Upper lobe of left lung (tissue), 6 donors: ENCODE data around the gene LRBA. TPM values are rescaled to one million over a fixed set of nuclear protein-coding genes. Genes with fewer than 3 reads are reported as not detected.

Source experiments
- ATAC-seq, 2 donors: fragments of 200-7000 bp; cut with Tn5 transposase; one replicate each; pipeline ENCODE4 v1.9.1; 2022; ENCODE audit warnings: mild to moderate bottlenecking in 2 of 2, moderate library complexity in 2 of 2; ENCODE audit not compliant: low FRiP score in 2 of 2
- DNase-seq, 2 donors: peaks; one replicate each; pipeline ENCODE4 v3.0.0-alpha.2; 2019 to 2020
- H3K27ac ChIP-seq, 4 donors: fragments of 200-600 bp; sonication (generic); one replicate each; pipeline ENCODE4 v1.5.1; 2016 to 2019
- H3K27me3 ChIP-seq, 4 donors: fragments of 200-600 bp; sonication (generic); one replicate each; pipeline ENCODE4 v1.5.1; 2017 to 2019
- H3K36me3 ChIP-seq, 4 donors: fragments of 200-600 bp; sonication (generic); one replicate each; pipeline ENCODE4 v1.5.1; 2016 to 2019
- H3K4me1 ChIP-seq, 4 donors: fragments of 200-600 bp; sonication (generic); one replicate each; pipeline ENCODE4 v1.5.1; 2018 to 2019
- H3K4me3 ChIP-seq, 4 donors: fragments of 200-600 bp; sonication (generic); one replicate each; pipeline ENCODE4 v1.5.1; 2017 to 2019; ENCODE audit warnings: mild to moderate bottlenecking in 2 of 4, moderate library complexity in 1 of 4
- H3K9me3 ChIP-seq, 4 donors: fragments of 200-600 bp; sonication (generic); one replicate each; pipeline ENCODE4 v1.5.1; 2018 to 2019
- EP300 ChIP-seq, 4 donors: sonication (generic); formaldehyde crosslinking; IDR thresholded peaks; one replicate each; pipeline ENCODE4 v1.5.1; 2017; ENCODE audit warnings: antibody characterized with exemption in 4 of 4, control low read depth in 2 of 4
- POLR2A ChIP-seq, 4 donors: fragments of 450-650 bp; IDR thresholded peaks; one replicate each; pipeline ENCODE4 v1.5.1; 2016 to 2017; ENCODE audit warnings: antibody characterized with exemption in 4 of 4, mild to moderate bottlenecking in 2 of 4
- POLR2AphosphoS5 ChIP-seq, 2 donors: sonication (generic); formaldehyde crosslinking; IDR thresholded peaks; one replicate each; pipeline ENCODE4 v1.5.1; 2017; ENCODE audit warnings: antibody characterized with exemption in 2 of 2
- WGBS, 2 donors: methylation state at CpG; one replicate each; pipeline ENCODE4 v1.1.5; 2017 to 2018; 5-methylcytosine and 5-hydroxymethylcytosine counted together
- total RNA-seq, 6 donors: library from RNA; depleted of rRNA in 4 of 6; stranded (reverse); fragments of >200 nt in 4 of 6; gene quantifications; one replicate each; pipeline versions ENCODE4 v1.1.0 to v1.2.1, GENCODE V29; 2016 to 2021
- TF ChIP-seq, protein P1 (sequence below), 6 experiments: fragments of 450-650 bp in 4 of 6; fragments of 200-600 bp in 2 of 6; sonication (generic) in 2 of 6; IDR thresholded peaks; one replicate each; pipeline ENCODE4 v1.5.1; 2016 to 2019; ENCODE audit warnings: antibody characterized with exemption in 6 of 6
- donor health status: DM: no; HTN: no; CAD: no; lungs with moderate emphysema.
- donor health status: DM: no; HTN: yes; CAD: no; lungs with severe emphysema.

LRBA gene
- total RNA-seq, 6 donors from 2014 or later, result 34.7 to 139 (median 56.4) TPM

DNA sequence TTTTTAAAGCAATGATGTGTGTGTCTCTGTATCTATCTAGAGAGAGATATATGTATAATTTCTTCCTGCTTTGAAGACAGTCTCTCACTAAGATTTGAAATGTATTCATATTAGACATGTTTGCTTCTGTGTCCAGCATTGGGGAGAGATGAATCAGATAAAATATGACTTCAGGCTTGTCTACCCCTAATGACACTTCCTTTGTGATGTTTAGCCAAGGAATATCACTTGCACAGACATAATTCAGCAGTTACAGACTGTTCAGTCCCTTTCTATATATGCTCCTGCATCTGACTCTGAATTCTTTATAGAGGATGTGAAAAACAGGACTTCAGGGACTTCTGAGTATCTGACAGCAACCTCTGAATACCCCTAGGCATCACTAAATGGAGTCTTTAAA, 778.5 kb downstream of the LRBA start:
- Histone ChIP-seq H3K27me3 (no peaks in the 10 kb centered on the region), H3K4me1 (no peaks in the 10 kb centered on the region), H3K27ac (no peak overlapping the region), H3K4me3 (no peak overlapping the region), H3K9me3 (no peaks in the 10 kb centered on the region), H3K36me3 (peaks cover 0 to 6% (median 0%) of the 10 kb centered on the region in 4 donors)
- no peak for ATAC-seq
- TF ChIP-seq EP300 (IDR thresholded peaks at IDR 0.05), result no peak
- TF ChIP-seq POLR2A (IDR thresholded peaks at IDR 0.05), result no peak
- TF ChIP-seq, protein P1, sequence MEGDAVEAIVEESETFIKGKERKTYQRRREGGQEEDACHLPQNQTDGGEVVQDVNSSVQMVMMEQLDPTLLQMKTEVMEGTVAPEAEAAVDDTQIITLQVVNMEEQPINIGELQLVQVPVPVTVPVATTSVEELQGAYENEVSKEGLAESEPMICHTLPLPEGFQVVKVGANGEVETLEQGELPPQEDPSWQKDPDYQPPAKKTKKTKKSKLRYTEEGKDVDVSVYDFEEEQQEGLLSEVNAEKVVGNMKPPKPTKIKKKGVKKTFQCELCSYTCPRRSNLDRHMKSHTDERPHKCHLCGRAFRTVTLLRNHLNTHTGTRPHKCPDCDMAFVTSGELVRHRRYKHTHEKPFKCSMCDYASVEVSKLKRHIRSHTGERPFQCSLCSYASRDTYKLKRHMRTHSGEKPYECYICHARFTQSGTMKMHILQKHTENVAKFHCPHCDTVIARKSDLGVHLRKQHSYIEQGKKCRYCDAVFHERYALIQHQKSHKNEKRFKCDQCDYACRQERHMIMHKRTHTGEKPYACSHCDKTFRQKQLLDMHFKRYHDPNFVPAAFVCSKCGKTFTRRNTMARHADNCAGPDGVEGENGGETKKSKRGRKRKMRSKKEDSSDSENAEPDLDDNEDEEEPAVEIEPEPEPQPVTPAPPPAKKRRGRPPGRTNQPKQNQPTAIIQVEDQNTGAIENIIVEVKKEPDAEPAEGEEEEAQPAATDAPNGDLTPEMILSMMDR (IDR thresholded peaks at IDR 0.05), result no peak
- TF ChIP-seq POLR2AphosphoS5 (IDR thresholded peaks at IDR 0.05), result no peak
- no peak for DNase-seq

DNA sequence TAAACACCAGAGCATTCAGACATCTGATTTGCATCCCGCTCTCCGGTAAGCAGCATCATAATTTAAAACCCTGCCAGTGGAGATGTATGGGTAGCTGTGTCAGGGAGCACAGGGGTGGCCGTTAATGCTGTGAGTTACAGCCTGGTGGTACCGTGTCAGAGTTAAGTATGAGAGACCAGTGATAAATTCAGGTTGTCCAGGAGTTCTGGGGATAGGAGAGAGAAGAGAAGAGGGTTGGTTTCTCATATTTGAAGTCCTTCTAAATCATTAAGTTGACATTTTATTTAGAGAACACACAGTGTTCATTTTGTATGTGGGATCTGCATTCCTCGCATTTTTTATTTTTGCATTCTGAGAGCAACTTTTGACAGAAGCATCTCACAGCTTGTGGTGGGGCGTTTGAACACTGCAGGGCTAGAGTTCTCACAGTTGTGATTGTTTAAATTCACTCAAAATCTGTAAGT, 779.2 kb downstream of the LRBA start:
- no peaks in the 10 kb centered on the region for H3K27me3 ChIP-seq
- H3K36me3 ChIP-seq, result peaks cover 0 to 6% (median 0%) of the 10 kb centered on the region in 4 donors
- H3K9me3 ChIP-seq, result no peaks in the 10 kb centered on the region
- TF ChIP-seq POLR2AphosphoS5 (IDR thresholded peaks at IDR 0.05), result no peak
- TF ChIP-seq, protein P1 (IDR thresholded peaks at IDR 0.05), result no peak
- no peak for TF ChIP-seq POLR2A (IDR thresholded peaks at IDR 0.05)
- TF ChIP-seq EP300 (IDR thresholded peaks at IDR 0.05), result no peak
- H3K27ac ChIP-seq, result no peak overlapping the region
- DNase-seq (no peak), ATAC-seq (no peak)
- H3K4me3 ChIP-seq, result no peak overlapping the region
- 73 to 75% methylated on average over 6 of the region's 6 CpGs for WGBS, 2 donors
- no peaks in the 10 kb centered on the region for H3K4me1 ChIP-seq

DNA sequence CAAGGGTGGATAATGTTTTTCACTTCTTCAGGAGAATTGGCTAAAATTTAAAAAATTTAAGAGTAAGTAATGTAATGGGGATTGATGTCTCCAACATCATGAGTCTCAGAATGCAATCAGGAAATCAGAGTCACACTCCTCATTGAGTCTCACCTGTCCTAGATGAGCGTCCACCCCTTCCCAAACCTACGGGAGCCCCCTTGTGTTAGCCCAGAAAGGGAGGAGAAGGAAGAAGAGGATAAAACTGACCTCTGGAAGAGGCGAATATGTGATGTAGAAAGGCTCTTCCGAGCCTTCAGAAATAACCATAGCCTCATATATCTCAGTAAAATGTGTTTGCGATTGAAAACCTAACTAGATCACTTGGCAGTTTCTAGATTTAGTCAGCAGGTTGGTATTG, 779.8 kb downstream of the LRBA start:
- Histone ChIP-seq H3K27me3 (no peaks in the 10 kb centered on the region), H3K9me3 (no peaks in the 10 kb centered on the region), H3K4me3 (no peak overlapping the region), H3K27ac (no peak overlapping the region), H3K36me3 (peaks cover 0 to 6% (median 0%) of the 10 kb centered on the region in 4 donors), H3K4me1 (no peaks in the 10 kb centered on the region)
- TF ChIP-seq POLR2A (IDR thresholded peaks at IDR 0.05) (no peak), EP300 (IDR thresholded peaks at IDR 0.05) (no peak), POLR2AphosphoS5 (IDR thresholded peaks at IDR 0.05) (no peak)
- TF ChIP-seq, protein P1 (IDR thresholded peaks at IDR 0.05), result no peak
- DNase-seq, result no peak
- 89 to 90% methylated on average over 5 of the region's 5 CpGs for WGBS, 2 donors
- no peak for ATAC-seq

DNA sequence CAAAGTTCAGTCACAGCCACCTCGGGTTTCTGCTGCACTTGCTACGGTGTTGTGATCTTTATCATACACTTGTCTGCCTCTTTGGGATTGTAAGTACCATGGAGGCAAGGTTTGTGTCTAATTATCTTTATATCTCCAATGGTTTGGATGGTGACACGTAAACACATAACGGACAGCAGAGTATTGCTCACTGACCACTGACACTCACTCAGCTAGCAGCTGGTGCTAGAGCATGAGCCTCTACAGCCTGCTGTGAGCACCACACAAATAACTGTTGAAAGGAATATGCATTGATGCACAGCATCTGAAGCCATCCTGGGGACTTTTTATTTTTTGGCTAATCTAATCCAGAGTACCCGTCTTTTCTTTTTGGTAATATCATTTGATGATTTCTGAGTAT, 780.8 kb downstream of the LRBA start:
- H3K27ac ChIP-seq, result no peak overlapping the region
- peaks cover 0 to 6% (median 0%) of the 10 kb centered on the region in 4 donors for H3K36me3 ChIP-seq
- no peaks in the 10 kb centered on the region for H3K9me3 ChIP-seq
- DNase-seq, result no peak
- TF ChIP-seq EP300 (IDR thresholded peaks at IDR 0.05), result no peak
- TF ChIP-seq, protein P1 (IDR thresholded peaks at IDR 0.05), result no peak
- no peak for TF ChIP-seq POLR2A (IDR thresholded peaks at IDR 0.05)
- H3K27me3 ChIP-seq, result no peaks in the 10 kb centered on the region
- 85 to 91% methylated on average over 5 of the region's 5 CpGs for WGBS, 2 donors
- ATAC-seq, result no peak
- H3K4me1 ChIP-seq, result no peaks in the 10 kb centered on the region
- no peak overlapping the region for H3K4me3 ChIP-seq

DNA sequence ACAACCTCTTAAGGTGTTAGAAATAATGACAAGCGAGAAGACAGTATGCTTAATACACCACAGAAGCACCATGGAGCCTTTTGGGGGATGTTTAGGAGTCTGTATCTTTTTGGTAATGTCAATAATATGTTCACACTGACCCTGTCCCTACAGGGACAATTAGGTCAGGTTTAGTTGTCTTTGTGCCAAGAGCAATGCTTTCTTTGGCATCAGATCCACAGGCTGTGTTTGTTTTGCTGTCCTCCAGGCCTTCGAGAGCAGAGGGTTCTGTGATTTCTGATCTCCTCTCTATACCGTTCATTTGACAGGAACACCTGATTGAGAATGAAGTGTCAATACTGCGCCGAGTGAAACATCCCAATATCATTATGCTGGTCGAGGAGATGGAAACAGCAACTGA, 783.1 kb downstream of the LRBA start:
- DNase-seq, result no peak

More for the DNA sequence above, 783.1 kb downstream of the LRBA start:
- Histone ChIP-seq H3K27me3 (no peaks in the 10 kb centered on the region), H3K9me3 (no peaks in the 10 kb centered on the region), H3K4me3 (no peak overlapping the region), H3K4me1 (no peaks in the 10 kb centered on the region), H3K36me3 (peaks cover 0 to 6% (median 0%) of the 10 kb centered on the region in 4 donors), H3K27ac (no peak overlapping the region)
- 68 to 72% methylated on average over 6 of the region's 6 CpGs for WGBS, 2 donors
- TF ChIP-seq EP300 (IDR thresholded peaks at IDR 0.05) (no peak), POLR2A (IDR thresholded peaks at IDR 0.05) (no peak), POLR2AphosphoS5 (IDR thresholded peaks at IDR 0.05) (no peak)
- TF ChIP-seq, protein P1 (IDR thresholded peaks at IDR 0.05), result no peak
- ATAC-seq, result no peak
